HG02610 (cell line): Measurements from ENCODE around the gene FAF2.
A peak's percentile ranks its signal among the peaks of the same experiment; 100 is the strongest.
"Not testable (repeated sequence)": the region's sequence is repeated elsewhere in the genome, so short reads cannot be mapped to it uniquely, and the experiment has no call there.

Experiments
- ATAC-seq: cut with Tn5 transposase; IDR thresholded peaks from one replicate; pipeline ENCODE4 v1.9.1; 2021; ENCODE audit warnings: mild to moderate bottlenecking, moderate library complexity; ENCODE audit not compliant: unreplicated experiment

The FAF2 gene

GRCh38 chr5:176416965-176417364, 31.2 kb upstream of the FAF2 start:
- ATAC-seq = no peak

- no peak for ATAC-seq
These were observed 29.9 kb upstream of the FAF2 start for GRCh38 chr5:176418251-176418650.

- no peak for ATAC-seq
These were observed 28.1 kb upstream of the FAF2 start for GRCh38 chr5:176420086-176420485.

GRCh38 chr5:176420972-176421544, 27.1 kb upstream of the FAF2 start:
- ATAC-seq = no peak

GRCh38 chr5:176424181-176424580, 24.0 kb upstream of the FAF2 start:
- ATAC-seq = no peak

GRCh38 chr5:176425138-176425537, 23.0 kb upstream of the FAF2 start:
- no peak for ATAC-seq

- ATAC-seq = no peak
These were observed 22.4 kb upstream of the FAF2 start for GRCh38 chr5:176425791-176426190.

GRCh38 chr5:176426876-176427275, 21.3 kb upstream of the FAF2 start:
- ATAC-seq = no peak

GRCh38 chr5:176427971-176428370, 20.2 kb upstream of the FAF2 start:
- no peak for ATAC-seq

GRCh38 chr5:176429972-176430371, 18.2 kb upstream of the FAF2 start:
- no peak for ATAC-seq

- no peak for ATAC-seq
These were observed 15.5 kb upstream of the FAF2 start for GRCh38 chr5:176432707-176433106.

GRCh38 chr5:176436656-176437055, 11.5 kb upstream of the FAF2 start:
- no peak for ATAC-seq

GRCh38 chr5:176438959-176439757, 9.0 kb upstream of the FAF2 start:
- ATAC-seq = no peak

GRCh38 chr5:176440927-176441706, 7.1 kb upstream of the FAF2 start:
- no peak for ATAC-seq

GRCh38 chr5:176441921-176442323, 6.3 kb upstream of the FAF2 start:
- no peak for ATAC-seq

GRCh38 chr5:176442911-176443310, 5.3 kb upstream of the FAF2 start:
- not testable (repeated sequence) for ATAC-seq

GRCh38 chr5:176444742-176445141, 3.4 kb upstream of the FAF2 start:
- ATAC-seq = no peak

GRCh38 chr5:176446028-176446665, 2.0 kb upstream of the FAF2 start:
- no peak for ATAC-seq

- no peak for ATAC-seq
These were observed 1.1 kb upstream of the FAF2 start for GRCh38 chr5:176446884-176447590.

- ATAC-seq = peak; percentile 11
These were observed 601 bp upstream of the FAF2 start for GRCh38 chr5:176447591-176447977.

GRCh38 chr5:176450077-176450476, 1.9 kb downstream of the FAF2 start:
- ATAC-seq = no peak
